ENCODE measurements around the gene CSNK1E.

CSNK1E gene

DNA sequence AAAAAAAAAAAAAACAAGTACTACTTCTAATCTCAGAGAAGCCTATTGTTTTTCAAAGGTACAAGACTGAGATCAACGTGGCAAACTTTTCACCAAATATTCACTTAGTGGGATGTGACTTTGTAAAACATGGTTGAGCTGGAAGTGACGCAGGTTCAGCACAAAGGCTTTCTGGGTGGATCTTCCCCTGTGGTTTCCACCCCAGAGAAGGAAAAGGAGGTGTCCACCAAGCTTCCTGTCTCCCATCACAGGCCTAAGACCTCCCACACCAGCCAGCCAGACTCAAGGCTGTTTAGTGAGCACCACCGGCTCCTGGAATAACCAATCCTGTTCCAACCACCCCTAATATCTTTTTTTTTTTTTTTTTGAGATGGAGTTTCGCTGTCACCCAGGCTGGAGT, 50.1 kb downstream of the CSNK1E start:
- H3K27ac ChIP-seq, result no peak overlapping the region
- no peak for DNase-seq
- no peaks in the 10 kb centered on the region for H3K27me3 ChIP-seq (replicated peaks)
- in situ Hi-C loops (cut with HindIII; ENCODE audit: low pct_ligation_motif_present, low sequenced_read_pairs), result no loop called here
- no peak overlapping the region for H3K4me3 ChIP-seq (ENCODE audit: low read depth, low read length)
- peaks cover 14% of the 10 kb centered on the region for H3K36me3 ChIP-seq (replicated peaks)
- TF ChIP-seq, protein P1, sequence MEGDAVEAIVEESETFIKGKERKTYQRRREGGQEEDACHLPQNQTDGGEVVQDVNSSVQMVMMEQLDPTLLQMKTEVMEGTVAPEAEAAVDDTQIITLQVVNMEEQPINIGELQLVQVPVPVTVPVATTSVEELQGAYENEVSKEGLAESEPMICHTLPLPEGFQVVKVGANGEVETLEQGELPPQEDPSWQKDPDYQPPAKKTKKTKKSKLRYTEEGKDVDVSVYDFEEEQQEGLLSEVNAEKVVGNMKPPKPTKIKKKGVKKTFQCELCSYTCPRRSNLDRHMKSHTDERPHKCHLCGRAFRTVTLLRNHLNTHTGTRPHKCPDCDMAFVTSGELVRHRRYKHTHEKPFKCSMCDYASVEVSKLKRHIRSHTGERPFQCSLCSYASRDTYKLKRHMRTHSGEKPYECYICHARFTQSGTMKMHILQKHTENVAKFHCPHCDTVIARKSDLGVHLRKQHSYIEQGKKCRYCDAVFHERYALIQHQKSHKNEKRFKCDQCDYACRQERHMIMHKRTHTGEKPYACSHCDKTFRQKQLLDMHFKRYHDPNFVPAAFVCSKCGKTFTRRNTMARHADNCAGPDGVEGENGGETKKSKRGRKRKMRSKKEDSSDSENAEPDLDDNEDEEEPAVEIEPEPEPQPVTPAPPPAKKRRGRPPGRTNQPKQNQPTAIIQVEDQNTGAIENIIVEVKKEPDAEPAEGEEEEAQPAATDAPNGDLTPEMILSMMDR (IDR thresholded peaks at IDR 0.05; ENCODE audit: low read depth, low read length, missing control alignments), result no peak

- Histone ChIP-seq H3K4me3 (ENCODE audit: low read depth, low read length) (no peak overlapping the region), H3K27ac (no peak overlapping the region), H3K36me3 (replicated peaks) (peaks cover 14% of the 10 kb centered on the region), H3K27me3 (replicated peaks) (no peaks in the 10 kb centered on the region)
- no peak for DNase-seq
- TF ChIP-seq, protein P1 (IDR thresholded peaks at IDR 0.05; ENCODE audit: low read depth, low read length, missing control alignments), result no peak
- in situ Hi-C loops (cut with HindIII; ENCODE audit: low pct_ligation_motif_present, low sequenced_read_pairs), result no loop called here
Observed at GRCh38 chr22:38266120-38266519, 51.1 kb downstream of the CSNK1E start.

DNA sequence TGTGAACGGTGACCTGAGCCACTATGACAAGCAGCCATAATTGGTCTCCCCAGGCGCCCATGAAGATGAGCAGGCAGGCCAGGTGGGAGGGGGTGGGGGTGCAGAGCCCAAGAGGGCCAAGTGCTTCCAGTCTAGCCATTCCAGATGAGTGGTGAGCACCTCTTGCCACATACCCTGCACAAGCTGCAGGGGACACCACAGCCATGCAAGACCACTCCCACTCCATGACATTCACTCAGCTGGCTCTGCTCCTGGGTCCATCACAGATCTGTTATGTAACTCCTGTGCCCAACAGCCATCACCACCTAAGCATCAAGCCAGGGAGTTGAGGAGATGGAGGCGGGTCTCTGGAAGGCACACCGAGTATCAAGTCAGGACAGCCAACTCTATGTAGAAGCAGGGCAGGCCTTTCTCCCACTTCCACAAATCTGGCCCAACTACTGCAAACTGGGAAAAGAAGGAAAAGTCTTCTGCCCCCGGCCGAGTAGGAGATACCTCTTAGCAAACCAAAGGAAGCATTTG, 52.9 kb downstream of the CSNK1E start:
- Histone ChIP-seq H3K36me3 (replicated peaks) (peaks cover 14% of the 10 kb centered on the region), H3K27me3 (replicated peaks) (no peaks in the 10 kb centered on the region), H3K27ac (no peak overlapping the region), H3K4me3 (ENCODE audit: low read depth, low read length) (no peak overlapping the region)
- in situ Hi-C loops (cut with HindIII; ENCODE audit: low pct_ligation_motif_present, low sequenced_read_pairs), result no loop called here
- TF ChIP-seq, protein P1 (IDR thresholded peaks at IDR 0.05; ENCODE audit: low read depth, low read length, missing control alignments), result no peak
- no peak for DNase-seq

- no peak overlapping the region for H3K27ac ChIP-seq
- TF ChIP-seq, protein P1 (IDR thresholded peaks at IDR 0.05; ENCODE audit: low read depth, low read length, missing control alignments), result peak; percentile 75
- H3K27me3 ChIP-seq (replicated peaks), result no peaks in the 10 kb centered on the region
- DNase-seq, result no peak
- in situ Hi-C loops (cut with HindIII; ENCODE audit: low pct_ligation_motif_present, low sequenced_read_pairs), result no loop called here
- H3K36me3 ChIP-seq (replicated peaks), result peaks cover 14% of the 10 kb centered on the region
- no peak overlapping the region for H3K4me3 ChIP-seq (ENCODE audit: low read depth, low read length)
Observed at GRCh38 chr22:38262051-38262795, 55.0 kb downstream of the CSNK1E start.

DNA sequence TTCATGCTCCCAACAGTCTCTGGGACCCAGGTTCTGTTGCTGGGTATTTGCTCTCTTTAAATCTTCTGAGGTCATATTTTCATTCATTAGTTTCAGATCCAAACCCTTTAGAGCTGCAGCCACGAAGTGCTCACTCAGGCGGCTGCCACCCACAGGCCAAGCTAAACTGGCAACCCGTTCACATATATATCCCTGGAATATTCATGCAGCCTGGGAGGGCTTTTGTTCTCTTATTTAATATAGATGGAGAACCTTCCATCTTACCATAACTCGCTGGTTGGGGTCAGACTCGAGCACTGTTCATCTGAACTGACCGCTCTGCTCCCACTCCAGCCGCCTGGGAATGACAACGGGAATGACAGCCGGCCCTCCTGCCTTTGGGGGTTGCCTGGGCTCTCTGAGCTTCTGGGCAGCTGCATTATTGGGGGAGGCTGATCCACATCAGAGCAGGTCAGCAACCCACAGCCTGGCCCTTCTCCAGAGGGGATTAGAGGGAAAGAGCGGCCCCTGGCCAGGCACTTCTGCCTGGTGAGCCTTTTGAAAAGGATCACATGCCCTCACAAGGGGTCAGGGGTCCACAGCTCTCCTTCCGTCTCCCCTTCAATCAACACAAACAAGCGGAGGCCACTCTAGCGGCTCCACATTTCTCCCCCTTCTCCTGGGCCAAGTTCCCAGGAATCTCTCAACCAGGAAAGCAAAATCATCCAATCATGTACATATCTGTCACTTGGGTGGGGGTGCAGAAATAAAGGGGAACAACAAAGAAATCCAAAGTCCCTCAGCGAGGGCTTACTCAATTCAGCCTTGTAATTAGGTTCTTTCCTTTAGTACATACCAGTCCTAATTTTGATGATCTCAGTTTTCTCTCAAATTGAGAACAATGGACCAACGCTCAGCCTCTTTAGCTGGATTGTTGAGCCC, 56.2 kb downstream of the CSNK1E start:
- Histone ChIP-seq H3K4me3 (ENCODE audit: low read depth, low read length) (no peak overlapping the region), H3K27me3 (replicated peaks) (no peaks in the 10 kb centered on the region), H3K36me3 (replicated peaks) (peaks cover 14% of the 10 kb centered on the region), H3K27ac (no peak overlapping the region)
- DNase-seq, result no peak
- in situ Hi-C loops (cut with HindIII; ENCODE audit: low pct_ligation_motif_present, low sequenced_read_pairs), result no loop called here
- TF ChIP-seq, protein P1 (IDR thresholded peaks at IDR 0.05; ENCODE audit: low read depth, low read length, missing control alignments), result peak; percentile 49

Data from brain microvascular endothelial cell (primary cell).